ENCODE results near the gene HECTD4.

The HECTD4 gene

DNA sequence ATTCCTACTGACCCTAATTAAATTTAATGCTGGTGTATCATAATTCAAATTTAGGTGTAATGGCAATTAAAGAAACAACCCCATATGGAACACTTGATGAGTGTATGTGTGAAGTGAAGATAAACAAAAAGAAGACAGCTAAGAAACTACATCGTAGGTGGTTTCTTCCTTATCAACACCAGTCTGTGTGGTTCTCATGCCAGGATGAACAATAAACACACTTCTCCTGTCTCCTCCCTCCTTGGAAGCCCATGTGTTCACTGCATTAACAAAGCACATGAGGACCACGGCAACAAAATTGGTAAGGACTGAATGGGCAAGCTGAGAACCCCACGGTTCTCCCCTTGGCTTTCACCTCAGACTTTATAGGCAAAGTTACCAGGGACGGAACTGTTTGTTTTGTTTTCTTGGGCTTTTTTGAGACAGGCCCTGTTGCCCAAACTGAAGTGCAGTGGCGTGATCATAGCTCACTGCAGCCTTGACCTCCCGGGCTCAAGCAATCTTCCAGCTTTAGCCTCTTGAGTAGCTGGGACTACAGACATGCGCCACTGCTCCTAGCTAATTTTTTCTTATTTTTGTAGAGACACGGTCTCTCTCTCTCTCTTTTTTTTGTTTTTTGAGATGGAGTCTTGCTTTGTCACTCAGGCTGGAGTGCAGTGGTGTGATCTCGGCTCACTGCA, 185.9 kb downstream of the HECTD4 start:
- no peak for DNase-seq

DNA sequence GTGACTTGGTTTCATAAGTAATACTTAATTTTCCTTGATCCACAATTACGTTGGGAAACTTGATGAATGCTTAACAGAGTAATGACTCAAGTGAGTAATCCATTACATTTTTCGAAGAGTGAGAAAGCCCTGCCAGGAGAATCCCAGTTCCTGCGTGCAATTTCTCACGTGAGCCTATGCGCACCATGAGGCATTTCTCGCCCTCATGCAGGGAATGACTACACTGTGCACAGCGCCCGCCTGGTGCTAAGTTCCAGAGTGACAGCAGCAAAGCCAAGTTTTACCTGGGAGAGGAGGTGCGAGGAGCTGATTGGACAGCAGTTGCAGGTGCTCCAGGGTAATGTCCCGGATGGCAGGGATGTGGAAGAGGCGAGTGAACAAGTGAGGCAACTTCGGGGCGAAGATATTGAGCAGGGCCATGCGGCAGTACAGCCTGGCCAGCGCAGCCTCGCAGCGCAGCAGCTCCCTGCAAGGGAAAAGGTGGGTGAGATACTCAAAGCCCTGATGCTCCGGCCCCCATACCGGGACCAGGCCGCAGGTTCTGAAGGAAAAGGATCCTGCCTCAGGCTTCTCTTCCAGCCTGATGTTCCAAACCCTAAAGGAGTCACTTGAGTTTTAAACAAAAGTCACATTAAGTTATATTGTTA, 187.5 kb downstream of the HECTD4 start:
- no peak for DNase-seq

DNA sequence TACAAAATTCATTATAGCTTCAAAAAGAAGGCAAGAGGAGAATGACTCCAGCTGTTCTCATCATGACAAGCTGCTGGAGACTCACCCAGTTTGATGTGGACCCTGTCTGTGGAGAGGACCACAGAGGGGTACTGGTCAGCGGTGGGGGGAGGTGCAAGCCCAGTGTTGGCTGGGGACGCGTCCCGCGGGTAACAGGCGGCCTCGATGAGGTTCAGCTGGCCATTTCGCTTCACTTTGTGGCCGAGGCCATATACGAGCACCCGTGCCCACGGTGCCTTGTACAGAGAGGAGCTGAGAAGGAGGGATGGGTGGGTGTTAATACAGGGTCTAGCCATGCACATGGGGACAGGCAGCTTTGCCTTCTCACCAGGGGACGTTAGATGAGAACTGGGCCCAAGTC, 189.8 kb downstream of the HECTD4 start:
- DNase-seq = no peak

DNA sequence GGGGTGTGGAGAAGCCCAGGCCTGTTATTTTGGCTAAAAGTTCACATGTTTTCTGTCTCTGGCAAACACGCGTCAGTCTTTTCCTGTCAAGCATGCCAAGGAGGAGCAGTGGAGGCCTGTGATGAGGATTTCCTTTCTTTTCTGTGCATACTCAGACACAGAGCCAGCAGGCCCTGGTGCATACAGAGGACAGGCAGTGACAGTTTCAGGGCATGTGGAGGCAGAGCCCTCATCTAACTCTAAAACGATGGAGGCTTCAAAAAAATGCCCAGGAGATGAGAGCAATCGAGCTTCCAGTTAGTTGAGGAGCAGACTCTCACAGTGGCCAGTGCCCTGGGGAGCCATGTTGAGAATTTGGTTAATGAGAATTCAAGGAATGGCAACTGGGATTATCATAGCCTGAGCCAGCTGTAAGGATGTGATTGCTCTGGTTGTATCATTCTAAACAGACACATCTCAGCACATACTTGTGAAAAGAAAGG, 190.3 kb downstream of the HECTD4 start:
- no peak for DNase-seq

DNA sequence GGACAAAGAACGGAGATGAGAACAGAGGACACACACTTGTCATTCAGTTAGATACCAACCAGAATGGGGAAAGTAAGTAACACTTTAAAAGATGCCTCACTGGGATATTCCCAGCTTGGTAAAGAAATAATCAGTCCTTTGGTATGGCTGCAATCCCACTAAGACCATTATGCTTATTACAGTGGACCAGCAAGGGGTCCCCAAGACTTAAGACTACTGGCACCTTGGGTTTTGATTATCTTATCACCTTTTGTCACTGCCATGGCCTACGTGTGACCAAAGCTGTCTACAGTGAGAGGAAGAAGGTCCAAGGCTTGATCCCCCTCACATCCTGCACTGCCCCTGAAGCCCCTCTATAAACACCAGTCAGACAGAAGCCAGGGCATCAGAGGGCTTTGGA, 191.0 kb downstream of the HECTD4 start:
- no peak for DNase-seq

DNA sequence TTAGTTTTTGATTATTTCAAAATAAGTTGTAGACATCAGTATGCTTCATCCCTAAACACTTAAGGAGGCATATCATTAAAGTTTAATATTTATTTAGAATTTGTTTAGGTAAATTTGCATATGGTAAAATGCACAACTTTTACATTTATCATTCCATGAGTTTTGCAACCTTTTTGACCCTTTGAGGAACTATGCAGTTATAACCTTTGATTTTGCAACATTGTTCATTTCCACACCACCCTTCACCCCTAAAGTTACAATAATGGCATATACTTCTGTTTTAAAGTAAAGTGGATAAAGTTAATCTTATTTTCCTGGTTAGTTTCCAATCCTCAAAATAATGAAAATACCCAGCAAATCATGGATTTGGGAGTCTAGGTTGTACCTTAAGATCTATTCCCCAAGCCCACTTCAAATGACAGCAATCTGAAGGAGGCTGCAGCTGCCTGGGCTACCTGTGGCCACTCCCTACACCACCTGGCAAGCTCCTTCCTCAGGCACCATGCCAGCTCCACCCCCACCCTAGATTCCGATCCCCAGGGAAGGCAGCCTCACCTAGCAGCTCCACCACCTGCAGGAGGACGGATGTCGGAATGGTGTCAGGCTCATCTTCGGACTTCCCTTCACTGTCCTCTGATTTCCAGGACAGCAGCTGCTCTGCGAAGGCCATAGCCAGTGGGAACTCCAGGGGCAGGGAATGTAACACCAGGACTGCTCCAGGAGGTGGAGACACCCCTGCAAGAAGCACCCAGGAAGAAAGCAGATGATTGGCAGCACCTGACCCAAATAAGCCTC, 191.8 kb downstream of the HECTD4 start:
- no peak for DNase-seq

DNA sequence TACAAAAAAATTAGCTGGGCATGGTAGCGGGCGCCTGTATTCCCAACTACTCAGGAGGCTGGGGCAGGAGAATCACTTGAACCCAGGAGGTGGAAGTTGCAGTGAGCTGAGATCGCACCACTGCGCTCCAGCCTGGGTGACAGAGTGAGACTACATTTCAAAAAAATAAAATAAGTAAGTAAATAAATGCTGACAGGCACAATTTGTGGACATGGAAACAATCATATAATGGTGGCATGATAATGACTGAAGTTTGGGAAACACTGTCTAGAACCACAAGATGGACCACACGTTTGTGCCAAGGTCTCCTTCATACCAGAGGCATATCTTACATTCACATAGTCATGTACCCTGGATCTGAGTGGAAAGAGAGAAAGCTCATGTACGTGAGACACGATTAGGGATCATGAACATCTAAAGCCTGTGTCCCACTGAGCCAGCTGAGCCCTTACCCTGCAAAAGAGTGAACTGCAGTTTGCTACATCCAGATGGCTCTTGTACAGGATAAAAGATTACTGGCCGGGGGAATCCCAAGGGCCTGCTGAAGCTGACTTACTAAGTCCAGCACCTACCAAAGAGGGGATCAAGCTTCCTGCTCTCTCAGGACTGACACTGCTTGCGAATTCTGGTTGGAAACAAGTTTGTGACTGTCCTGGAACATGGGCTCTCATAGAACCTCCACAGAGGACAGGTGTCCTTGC, 194.0 kb downstream of the HECTD4 start:
- no peak for DNase-seq

DNA sequence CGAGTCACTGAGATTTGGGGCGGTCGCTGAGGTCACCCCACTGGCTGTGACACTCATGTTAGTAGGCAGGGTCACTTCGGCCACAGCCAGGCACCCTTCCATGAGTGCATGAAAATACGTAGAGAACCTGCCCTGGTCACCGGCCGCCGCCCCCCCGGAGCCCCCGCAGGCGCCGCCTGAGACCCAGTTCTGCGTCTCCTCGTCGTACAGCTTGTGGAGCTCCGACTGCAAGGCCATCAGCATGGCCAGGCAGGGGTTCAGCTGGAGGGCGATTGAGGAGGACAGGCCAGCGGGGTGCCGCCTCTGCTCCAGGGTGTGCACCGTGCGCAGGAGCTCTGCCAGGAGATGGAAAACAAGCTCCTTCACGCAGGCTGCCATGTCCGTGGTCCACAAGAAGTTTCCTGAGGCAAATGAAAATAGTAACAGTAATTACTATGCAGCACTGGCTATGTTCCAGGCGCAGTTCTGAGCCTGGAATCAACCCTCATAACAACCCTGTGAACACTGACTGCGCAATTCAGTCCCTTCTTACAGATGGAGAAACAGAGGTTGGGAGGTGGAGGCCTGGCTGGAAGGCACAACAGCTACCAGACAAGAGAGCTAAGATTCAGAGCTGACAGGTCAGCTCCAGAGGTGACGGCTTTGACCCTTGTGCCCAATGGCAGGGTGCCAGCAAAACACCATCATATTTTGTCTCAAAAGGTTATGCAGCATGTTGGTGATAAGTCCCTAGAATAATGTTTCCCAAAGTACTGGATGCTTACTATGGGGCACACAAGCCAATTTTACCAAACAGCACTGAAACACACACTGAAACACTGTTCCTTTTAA, 196.9 kb downstream of the HECTD4 start:
- no peak for DNase-seq

DNA sequence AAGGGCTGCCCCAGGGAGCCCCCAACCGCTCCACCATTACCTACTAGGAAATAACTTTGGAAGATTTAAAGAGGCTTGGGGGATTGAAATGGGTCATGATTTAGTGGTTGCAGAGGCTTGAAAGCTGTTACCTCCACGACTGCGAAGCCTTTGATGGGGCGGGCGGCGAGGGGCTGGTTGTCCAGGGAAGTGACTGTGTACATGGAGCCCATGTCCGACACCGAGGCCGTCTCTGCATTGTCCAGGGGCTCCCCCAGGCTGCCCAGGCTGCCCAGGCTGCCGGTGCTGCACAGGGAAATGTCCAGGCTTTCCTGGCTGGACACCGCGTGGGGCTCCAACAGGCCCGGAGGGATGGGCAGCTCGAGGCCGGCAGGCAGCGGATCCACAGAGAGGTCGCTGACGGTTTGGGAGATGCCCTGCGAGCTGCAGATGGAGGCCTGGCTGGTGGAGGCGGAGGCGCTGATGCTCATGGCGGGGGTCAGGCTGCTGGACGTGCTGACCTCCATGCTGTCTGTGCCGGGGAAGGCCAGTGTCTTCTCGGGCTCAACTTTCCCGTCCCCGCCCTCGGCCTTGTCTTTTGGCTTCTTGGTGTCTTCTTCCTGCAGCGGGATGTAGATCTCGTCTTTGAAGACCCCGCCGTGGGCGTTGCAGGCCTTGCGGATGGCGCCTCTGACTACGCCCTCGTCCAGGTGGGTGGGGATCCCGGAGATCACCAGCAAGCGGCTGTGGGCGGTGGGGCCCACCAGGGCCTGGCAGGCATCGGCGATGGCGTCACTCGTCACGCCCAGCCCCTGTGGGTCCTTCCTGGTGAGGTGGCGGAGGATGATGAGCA, 198.0 kb downstream of the HECTD4 start:
- no peak for DNase-seq

DNA sequence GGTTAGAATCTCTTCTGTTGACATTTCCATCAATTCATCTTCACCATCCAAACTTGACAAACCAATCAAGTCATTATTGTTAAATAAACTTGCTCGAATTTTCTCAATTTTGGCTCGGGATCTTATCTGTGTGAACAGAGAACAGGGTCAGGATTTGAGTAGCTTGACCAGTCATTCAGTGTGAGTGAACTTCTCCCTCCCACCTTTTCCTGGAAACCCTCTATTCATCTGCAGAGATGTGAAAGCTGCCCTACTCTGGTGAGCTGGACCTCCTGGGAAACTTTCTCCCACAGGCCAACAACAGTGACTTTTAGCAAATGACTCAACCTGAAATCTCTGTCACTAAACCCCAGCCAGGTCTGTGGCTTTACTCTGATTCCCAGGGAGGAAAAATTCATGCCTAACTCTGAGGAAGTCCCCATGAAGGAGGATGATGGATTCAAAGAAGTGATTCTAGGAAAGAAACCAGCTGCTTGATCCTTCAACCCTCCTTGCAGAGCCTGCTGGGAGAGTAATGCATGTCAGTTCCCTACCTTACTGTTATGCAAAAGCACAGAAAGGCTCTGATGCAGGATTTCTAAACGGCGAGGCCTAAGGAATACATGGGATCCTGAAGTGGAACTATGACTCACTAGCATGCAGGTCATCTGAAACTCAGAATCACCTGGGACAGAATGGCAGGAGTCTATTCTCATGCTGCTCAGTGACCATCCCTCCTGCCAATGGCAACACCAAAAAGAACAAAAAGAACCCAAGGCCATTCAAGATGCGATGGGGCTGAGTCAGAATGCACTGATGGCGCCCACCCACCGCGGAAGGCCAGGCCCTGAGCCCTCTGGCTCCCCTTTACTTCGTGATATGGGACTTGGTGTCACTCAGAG, 198.8 kb downstream of the HECTD4 start:
- peak in 1 of 2 donors; percentile 21 for DNase-seq

DNA sequence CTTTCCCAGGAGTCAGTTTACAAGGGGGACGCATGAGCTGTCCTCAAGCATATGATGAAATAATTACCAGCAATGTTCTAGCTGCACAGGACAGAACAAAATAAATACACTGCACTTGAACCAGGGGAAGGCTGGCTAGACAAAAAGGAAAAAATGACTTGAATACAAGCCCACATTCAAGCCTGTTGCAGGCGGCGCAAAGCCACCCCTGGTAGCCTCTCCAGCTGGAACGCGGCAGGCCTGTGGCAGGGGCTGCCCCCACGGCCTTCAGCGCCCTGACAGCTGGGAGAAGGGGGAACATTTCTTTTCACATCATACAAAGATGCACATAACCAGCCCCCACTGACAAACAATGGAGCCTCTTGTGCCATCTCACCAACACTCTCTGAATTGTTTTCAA, 199.7 kb downstream of the HECTD4 start:
- DNase-seq = no peak

DNA sequence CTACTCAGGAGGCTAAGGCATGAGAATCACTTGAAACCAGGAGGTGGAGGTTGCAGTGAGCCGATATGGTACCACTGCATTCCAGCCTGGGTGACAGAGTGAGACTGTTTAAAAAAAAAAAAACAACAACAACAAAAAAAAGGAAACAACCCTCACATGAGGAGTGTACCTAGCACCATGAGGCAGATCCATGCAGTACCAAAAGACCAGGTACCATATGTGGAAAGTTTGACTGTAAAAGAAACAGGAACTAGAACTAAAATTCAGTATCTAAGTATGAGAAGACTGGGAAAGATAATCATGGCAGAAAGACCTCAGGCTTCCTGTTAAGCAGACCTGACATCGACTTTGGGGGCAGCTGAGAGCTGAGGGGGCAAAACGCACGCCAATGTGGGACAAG, 201.8 kb downstream of the HECTD4 start:
- DNase-seq = no peak

DNA sequence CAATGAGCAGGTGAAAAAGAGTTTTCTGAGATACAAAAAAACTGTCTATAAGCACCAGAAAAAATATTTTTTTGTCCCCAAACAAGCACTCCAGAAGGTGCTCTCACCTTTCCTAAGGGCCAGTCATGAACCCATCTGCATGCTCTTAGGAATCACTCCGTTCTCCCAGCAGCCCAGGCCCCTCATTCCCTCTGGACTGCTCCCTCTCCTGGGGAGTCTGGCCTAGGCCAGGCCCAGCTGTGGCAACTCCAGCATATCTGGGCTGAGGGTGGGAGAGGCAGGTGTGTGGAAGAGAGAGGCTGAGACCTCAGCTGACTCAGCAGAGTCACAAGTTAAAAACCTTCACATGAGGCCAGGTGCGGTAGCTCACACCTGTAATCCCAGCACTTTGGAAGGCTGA, 202.3 kb downstream of the HECTD4 start:
- no peak for DNase-seq

DNA sequence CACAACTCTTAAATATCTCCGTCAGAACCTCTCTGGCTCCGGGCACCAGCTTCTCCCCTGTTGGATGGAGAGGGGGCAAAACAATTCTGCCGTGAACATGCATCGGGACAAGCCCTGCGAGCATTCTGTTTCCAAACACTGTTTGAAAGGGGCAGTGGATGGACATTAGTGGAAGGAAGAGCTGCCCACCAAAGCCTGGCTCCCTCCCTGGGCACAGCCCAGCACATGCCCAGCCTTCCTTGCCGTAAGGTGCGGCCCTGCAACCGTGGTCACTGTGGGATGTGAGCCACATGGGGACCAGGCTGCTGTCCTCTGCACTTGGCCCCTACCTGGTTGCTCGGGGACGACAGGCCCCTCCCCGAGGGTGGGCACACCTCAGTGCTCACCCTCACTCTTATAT, 202.9 kb downstream of the HECTD4 start:
- no peak for DNase-seq

DNA sequence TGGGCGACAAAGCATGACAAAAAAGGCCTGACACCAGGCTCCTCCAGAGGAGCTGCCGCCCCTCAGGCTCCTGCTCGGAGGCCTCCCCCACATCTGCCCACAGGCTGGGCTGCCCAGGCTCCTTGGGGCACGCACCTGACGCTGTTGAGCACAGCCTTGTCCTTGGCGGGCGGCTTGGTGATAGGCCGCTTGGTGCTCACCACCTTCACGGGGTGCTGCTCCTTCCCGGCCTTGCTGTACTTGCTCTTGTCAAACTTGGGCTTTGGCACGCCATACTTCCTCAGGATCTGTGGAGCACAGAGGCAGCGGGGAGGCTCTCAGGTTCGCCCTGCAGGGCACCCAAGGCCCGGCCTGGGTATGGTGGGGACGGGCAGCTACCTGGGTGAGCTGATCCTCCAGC, 203.4 kb downstream of the HECTD4 start:
- no peak for DNase-seq

DNA sequence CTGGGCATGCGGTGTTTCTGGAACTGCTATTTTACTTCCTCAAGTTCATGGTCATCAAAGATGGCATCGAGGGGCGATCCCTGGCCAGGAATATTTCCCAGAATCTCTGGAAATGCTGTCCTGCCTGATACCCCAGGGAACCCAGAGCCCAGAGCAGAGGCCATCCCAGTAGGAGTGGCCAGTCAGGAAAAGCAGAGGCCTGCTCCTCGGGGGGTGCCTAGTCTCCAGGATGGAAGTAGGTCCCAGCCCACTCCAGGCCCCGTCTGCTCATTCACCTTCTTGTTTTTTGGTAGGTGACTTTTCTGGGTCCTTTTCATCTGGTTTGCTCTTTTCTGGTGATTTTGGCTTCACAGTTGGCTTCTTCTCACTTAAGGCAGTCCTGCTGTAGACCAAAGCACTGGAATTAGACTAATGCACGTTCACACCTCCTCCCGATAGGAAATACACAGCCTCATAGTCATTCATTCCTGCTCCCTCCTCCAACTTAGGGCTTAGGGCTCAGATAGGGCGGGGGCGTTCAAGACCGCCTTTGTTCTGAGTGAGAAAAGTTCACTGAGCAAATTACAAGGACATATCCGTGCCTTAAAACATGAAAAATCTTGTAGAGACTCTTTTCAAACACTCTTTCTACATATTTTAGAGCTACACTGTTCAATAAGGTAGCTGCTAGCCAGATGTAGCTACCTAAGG, 205.8 kb downstream of the HECTD4 start:
- DNase-seq = no peak

DNA sequence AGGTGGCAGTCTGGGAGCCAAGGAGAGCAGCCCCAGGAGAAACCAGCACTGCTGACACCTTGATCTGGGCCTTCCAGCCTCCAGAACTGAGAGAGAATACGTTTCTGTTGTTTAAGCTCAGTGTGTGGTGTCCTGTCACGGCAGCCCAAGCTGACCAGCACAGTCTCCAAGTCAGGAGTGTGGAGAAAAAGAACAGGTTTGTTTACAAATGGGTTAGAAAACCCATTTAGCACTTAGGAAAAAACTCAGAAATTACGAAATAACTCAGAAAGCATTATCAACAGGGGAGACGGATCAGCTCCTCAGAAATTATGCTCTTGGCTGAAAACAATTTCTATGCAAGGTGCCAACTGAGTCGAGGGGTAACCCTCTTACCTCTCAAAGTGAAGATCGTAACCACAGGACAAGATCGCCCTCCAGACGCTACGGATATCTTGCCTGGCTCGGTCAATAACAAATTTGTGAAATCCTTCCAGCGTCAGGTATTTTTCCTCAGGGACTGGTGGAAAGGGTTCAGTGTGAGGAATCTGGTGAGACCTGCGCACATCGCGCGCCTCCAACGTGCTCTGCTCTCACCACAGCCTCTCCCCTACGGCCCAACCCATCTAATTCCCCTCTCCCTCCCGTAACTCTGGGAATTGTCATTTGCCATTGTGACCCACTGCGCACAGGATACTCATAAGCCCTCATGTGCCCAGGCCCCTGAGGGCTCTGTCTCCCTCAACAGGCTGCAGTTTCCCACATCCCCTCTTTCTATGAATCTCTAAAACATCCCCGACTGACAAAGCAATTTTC, 206.7 kb downstream of the HECTD4 start:
- no peak for DNase-seq

DNA sequence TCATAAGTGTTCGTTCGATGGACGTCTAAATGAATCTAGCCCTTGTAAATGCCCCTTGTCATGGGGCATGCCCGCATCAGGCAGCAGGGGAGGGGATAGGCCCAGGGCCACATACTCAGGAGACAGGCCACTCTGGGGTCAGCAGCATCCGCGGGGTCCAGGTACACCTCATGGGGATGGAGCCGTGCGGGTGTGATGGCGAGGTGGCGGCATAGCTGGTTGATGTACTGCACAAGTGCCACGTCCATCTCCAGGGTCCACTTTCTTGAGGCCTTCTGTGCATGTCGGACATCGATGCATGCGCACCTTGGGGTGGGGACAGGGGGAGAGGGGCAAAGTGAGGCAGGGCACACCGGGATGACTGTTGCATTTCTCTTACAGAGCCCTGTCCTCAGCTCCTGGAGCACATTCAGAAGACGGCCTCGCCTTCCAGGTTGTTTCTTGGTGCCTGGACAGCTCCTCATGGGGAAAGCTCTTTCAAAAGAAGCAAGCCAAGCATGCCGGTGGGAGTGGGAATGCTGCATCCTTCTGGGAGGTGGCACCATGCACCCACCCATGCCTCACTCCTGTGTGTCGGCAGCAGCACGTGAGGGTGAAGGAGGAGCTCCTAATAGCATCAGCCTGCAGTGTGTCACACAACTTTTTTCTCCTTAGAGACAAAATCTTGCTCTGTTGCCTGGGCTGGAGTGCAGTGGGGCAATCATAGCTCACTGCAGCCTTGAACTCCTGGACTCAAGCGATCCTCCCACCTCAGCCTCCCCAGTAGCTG, 209.5 kb downstream of the HECTD4 start:
- no peak for DNase-seq
